Measurements from ENCODE around the gene MMGT1.

GRCh38 chrX:135974279-135974856, 580 bp upstream of the MMGT1 start:
- TF ChIP-seq, protein P1, sequence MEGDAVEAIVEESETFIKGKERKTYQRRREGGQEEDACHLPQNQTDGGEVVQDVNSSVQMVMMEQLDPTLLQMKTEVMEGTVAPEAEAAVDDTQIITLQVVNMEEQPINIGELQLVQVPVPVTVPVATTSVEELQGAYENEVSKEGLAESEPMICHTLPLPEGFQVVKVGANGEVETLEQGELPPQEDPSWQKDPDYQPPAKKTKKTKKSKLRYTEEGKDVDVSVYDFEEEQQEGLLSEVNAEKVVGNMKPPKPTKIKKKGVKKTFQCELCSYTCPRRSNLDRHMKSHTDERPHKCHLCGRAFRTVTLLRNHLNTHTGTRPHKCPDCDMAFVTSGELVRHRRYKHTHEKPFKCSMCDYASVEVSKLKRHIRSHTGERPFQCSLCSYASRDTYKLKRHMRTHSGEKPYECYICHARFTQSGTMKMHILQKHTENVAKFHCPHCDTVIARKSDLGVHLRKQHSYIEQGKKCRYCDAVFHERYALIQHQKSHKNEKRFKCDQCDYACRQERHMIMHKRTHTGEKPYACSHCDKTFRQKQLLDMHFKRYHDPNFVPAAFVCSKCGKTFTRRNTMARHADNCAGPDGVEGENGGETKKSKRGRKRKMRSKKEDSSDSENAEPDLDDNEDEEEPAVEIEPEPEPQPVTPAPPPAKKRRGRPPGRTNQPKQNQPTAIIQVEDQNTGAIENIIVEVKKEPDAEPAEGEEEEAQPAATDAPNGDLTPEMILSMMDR (IDR thresholded peaks at IDR 0.05) = no peak
- no peak for TF ChIP-seq POLR2A (IDR thresholded peaks at IDR 0.05)
